Cardiac fibroblast (primary cell): Measurements from ENCODE around the gene MLH3.

Experiments
- DNase-seq, 2 donors: peaks; one replicate each; pipeline versions ENCODE4 v3.0.0 to v3.0.0-alpha.2; 2010; ENCODE audit warnings: low read depth in 2 of 2
- H3K4me3 ChIP-seq, 2 donors: replicated peaks in 1 of 2; 1 replicate in 1 of 2; 2 replicates in 1 of 2; pipeline ENCODE4 v1.5.1; 2011; ENCODE audit warnings: low read depth in 2 of 2, low read length in 2 of 2, mild to moderate bottlenecking in 2 of 2, moderate library complexity in 1 of 2
- TF ChIP-seq, protein P1 (sequence below): IDR thresholded peaks from one replicate; pipeline ENCODE4 v1.5.1; 2011; ENCODE audit warnings: low read depth, mild to moderate bottlenecking, low read length, inconsistent platforms

MLH3 gene

DNA sequence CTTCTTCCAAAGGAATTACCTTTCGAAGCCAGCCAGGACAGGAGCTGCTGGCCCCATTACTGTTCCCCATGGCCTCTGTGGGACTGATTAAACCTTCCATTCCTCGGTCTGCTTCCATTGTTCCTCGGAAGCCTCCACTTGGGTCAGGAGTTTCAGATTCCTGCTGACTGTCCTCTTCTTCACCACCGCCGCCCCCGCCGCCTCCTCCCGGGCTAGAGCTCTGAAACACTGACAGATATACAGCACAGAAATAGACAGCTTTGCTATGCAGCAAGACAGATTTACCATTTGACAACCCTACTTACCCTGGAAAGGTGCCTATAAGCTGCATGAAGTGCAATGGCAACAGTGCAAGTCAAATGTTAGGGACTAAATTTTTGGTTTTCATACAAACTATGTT, 40.0 kb upstream of the MLH3 start:
- no peak for DNase-seq
- H3K4me3 ChIP-seq, result no peak overlapping the region
- TF ChIP-seq, protein P1, sequence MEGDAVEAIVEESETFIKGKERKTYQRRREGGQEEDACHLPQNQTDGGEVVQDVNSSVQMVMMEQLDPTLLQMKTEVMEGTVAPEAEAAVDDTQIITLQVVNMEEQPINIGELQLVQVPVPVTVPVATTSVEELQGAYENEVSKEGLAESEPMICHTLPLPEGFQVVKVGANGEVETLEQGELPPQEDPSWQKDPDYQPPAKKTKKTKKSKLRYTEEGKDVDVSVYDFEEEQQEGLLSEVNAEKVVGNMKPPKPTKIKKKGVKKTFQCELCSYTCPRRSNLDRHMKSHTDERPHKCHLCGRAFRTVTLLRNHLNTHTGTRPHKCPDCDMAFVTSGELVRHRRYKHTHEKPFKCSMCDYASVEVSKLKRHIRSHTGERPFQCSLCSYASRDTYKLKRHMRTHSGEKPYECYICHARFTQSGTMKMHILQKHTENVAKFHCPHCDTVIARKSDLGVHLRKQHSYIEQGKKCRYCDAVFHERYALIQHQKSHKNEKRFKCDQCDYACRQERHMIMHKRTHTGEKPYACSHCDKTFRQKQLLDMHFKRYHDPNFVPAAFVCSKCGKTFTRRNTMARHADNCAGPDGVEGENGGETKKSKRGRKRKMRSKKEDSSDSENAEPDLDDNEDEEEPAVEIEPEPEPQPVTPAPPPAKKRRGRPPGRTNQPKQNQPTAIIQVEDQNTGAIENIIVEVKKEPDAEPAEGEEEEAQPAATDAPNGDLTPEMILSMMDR, result no peak

GRCh38 chr14:75090353-75090752, 39.1 kb upstream of the MLH3 start:
- DNase-seq, result peak in 1 of 2 donors; percentile 5
- TF ChIP-seq, protein P1, result no peak
- no peak overlapping the region for H3K4me3 ChIP-seq

DNA sequence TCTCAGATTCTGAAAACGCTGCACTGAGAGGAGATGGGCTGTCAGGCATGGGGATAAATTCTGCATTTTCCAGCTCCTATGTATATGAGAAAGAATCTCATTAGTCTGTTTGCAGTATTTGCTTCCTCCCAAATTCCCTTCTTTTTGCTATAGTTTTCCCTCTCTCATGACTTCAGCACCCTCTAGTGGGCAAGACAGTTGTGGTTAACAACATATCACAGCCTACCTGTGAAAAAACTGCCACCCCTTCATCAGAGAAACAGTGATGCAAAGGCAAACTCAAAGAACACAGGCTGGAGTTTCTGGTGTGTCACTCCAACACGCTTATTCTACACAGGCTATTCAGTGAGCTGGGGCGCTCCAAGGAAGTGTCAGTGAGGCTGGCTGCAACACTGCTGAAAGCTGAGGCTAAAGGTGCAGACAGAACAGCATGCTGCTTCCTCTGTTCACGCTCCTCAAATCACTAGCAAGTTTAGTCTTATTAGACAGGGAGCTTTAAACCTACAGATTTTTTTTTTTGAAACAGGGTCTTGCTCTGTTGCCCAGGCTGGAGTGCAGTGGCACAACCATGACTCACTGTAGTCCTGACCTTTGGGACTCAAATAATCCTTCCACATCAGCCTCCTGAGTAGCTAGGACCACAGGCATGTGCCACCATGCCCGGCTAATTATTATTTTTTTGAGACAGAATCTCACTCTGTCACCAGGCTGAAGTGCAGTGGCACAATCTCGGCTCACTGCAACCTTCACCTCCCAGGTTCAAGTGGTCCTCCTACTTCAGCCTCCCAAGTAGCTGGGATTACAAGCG, 37.5 kb upstream of the MLH3 start:
- peak; percentile 74 to 75 for DNase-seq
- TF ChIP-seq, protein P1, result peak; percentile 84
- H3K4me3 ChIP-seq, result no peak overlapping the region

- DNase-seq, result no peak
- TF ChIP-seq, protein P1, result no peak
- no peak overlapping the region for H3K4me3 ChIP-seq
Observed at GRCh38 chr14:75088153-75088552, 36.9 kb upstream of the MLH3 start.

DNA sequence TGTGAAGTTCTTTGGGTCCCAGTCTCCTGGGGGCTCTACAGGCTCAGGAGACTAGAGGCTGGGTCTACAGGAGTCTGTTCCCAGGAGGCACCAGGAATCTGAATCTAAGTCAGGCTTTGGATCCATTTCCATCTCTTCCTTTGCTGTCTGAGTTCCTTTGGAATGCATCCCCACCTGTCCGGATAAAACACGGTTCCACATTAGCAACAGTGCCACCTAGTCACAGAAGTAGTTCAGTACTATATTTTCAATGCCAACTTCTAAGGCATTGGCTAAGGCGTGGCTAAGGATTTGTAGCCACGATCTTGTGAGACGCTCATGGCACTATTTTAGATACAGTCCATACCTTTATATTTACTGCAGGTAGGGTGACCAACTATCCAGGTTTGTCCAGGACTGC, 33.2 kb upstream of the MLH3 start:
- TF ChIP-seq, protein P1, result no peak
- no peak for DNase-seq
- H3K4me3 ChIP-seq, result no peak overlapping the region

DNA sequence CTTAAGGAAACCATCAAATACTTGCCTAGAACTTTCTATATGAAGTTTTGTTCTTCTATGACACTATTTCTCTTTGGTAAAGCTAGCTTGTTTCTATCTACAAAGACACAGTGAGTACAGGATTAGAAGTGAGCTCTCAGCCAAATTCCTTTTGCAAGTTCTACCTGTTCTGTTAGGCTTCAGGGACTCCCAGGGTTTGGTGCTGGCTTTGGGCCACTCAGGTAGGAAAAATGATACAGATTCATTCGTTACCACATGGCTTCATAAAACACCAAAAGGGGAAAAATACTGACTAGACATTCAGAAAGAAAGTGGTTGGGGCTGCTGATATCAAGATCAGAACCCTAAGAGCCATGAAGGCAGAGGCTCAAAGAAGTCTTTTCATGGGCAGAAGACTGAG, 32.0 kb upstream of the MLH3 start:
- H3K4me3 ChIP-seq, result no peak overlapping the region

More for the DNA sequence above, 32.0 kb upstream of the MLH3 start:
- no peak for DNase-seq
- TF ChIP-seq, protein P1, result no peak
